GM19372 (cell line): ENCODE measurements around the gene PIGZ.

ENCODE experiments used
- ATAC-seq: cut with Tn5 transposase; IDR thresholded peaks from one replicate; pipeline ENCODE4 v1.9.1; 2021; ENCODE audit warnings: mild to moderate bottlenecking, low read depth, moderate library complexity; ENCODE audit not compliant: unreplicated experiment

PIGZ gene

DNA sequence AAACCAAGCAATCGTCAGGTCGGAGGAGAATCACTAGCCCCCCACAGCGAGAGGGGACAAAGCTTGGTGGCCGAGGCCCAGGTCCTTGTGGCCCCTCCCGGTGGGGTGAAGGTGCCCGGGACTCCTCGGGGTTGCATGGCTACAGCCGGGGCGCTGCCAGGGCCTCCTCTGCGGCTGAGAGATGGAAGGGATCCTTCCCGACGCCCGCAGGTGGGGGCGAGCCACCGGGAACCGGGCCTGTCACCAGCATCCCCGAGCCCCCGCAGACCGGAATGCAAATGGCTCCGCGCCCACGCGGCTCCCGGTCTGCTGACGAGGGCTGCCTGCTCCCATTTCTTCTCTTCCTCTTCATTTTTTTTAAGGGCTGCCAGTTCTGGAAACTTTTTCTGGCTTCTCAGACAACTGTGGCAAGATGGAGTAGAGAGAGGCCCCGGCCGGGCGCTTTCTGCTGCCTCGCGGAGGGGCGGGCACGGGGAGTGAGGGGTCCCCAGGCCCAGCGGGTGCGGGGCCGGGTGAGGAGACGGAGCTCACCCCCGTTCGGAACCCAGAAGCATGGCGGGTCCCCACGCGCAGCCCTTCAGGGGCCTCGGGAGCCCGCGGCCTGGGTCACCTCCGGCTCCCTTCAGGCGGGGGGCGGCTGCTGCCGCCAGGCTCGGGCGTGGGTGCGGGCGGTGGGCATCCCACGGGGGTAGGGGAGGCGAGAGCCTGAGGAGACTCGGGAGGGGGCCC is 33.5 kb upstream of the PIGZ start:
- ATAC-seq: peak; percentile 9

GRCh38 chr3:197001106-197001971 is 32.7 kb upstream of the PIGZ start:
- ATAC-seq: no peak

GRCh38 chr3:197000211-197000610 is 31.6 kb upstream of the PIGZ start:
- ATAC-seq: no peak

DNA sequence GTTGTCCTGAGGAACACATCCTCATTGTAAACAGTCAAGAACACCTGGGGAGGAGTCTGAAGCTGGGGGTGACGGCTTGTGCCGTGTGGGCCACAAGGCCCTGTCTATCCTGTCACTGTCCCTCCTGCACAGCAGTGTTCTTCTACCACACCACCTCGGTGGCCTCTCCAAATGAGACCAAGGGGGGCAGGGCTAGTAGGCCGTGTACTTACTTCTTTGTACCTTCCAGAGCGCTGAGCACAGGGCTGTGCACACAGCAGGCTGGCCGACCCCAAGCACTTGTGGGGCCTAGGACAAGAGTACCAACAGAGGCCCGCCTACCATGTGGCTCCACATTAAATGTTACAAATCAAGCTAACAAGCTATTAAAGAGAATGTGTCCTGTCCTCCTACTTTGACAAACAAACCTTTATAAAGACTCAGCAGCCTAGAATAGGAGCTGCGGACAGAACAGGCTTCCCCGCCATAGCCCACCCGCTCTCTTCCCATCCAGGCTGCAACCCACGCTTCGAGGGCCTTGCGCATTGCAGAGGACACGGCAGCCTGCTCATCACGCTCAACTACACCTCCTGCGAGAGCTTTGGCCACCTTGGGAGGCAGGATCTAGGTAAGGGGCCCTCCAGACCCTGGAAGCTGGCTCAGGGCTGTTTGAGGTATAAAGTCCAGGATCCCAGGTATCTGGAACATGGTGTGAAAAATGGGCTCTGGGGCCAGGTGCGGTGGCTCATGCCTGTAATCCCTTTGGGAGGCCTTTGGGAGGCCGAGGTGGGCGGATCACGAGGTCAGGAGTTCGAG is 30.5 kb upstream of the PIGZ start:
- no peak for ATAC-seq

GRCh38 chr3:196997311-196997710 is 28.7 kb upstream of the PIGZ start:
- no peak for ATAC-seq

DNA sequence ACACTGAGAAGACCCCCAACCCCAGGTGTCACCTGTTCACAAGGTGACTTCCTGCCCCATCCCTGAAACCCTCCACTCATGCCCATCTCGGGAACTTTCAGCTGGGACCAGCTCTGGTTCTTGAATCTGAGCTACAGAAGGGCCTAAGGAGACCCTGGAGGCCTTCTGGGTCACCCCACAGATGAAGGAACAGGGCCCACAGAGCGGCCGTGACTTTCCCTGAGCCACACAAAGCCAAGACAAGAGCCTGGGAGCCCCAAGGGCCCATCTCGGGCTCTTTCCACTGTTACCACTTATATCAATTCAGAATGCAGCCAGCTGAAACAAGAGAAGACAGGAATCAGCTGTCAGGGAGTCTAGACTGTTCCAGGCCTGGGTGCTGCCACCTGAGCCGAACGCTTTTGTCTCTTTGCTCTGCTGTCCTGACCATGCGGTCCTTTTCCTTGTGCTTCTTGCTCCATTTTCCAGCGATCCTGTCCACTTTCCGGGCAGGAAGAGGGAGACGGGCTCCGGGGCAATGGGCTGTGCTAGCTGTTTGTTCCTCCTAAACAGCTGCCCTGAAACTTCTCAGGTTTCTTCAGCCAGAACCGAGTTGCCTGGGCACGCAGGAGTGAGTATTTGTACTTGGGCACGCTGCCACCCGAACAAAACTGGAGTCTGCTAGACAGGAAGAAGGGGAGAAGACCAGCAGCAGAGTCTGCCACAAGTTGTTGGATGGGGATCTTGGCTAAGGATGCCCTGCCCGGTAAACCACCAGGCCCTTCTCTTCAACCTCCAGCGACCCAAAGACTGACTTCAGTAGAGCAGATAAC is 28.0 kb upstream of the PIGZ start:
- no peak for ATAC-seq

GRCh38 chr3:196995646-196996355 is 27.2 kb upstream of the PIGZ start:
- no peak for ATAC-seq

- no peak for ATAC-seq
These were observed 26.4 kb upstream of the PIGZ start for GRCh38 chr3:196995027-196995426.

DNA sequence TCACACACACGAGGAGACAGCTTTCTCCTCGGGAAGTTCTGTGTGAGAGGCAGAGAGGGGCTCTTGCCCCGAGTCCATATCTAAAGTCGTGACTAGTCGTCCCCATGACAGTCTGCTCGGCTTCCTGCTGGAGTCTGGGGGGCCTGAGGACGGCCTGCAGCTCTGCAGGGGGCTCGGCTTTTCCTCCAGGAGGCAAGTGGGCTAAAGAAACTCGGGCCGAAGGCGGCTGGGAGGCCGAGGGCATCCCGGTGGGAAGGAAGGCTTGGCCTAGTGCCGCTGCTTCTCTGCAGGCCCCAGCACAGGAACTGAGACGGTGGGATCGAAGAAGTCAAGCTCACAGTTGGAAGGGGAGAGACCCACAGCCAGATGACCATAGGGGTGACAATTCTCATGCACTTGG is 25.4 kb upstream of the PIGZ start:
- ATAC-seq: no peak

DNA sequence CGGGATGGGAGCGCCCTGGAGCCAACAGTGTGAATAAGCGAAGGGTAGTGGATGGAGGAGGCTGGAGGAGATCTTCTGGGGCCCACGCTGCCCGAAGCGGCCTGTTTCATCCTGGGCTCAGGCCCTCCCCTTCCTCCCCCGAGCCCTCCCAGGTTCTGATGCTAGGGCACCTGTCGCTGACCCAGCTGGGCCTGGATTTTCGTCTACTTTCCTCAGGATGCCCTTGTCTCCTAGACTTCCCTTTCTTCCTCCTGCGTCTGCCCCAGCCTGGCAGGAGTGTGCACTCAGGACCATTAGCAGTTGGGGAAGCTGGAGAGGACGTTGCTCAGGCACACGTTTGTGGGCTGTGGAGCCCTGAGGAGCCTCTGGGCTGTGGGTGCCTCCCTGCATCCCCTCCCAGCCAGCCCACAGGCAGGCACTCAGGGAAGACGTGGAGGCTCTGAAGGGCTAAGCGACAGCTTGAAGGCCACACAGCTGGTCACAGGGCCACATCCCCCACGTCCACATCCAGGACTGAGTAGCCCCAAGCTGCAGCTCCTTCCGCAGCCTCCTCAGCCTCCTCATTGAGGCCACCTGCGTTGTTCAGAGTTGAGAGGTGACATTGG is 23.9 kb upstream of the PIGZ start:
- ATAC-seq: no peak

- ATAC-seq: no peak
These were observed 23.2 kb upstream of the PIGZ start for GRCh38 chr3:196991581-196992460.

- no peak for ATAC-seq
These were observed 22.0 kb upstream of the PIGZ start for GRCh38 chr3:196990601-196991007.

DNA sequence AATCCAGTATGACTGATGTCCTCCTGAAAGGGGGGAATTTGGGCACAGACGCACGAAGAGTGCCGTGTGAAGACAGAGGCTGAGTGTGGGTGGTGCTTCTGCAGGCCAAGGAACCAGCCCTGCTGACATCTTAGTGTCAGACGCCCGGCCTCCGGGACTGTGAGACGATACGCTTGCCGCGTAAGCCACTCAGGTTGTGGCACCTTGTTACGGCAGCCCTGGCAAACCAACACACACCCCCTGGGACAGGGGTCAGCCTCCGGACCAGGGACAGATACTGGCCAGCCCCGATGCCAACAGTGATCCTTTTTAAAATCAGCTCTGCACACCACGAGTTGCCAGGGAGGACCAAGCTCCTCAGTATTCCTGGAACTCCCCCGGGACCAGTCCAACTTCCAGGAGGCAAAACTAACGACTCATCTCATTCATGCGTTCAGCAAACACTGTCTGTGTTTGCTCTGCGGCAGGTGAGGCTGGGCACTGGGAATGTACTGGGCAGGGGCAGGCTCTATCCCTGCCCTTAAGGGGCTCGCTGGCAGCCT is 21.2 kb upstream of the PIGZ start:
- ATAC-seq: no peak

DNA sequence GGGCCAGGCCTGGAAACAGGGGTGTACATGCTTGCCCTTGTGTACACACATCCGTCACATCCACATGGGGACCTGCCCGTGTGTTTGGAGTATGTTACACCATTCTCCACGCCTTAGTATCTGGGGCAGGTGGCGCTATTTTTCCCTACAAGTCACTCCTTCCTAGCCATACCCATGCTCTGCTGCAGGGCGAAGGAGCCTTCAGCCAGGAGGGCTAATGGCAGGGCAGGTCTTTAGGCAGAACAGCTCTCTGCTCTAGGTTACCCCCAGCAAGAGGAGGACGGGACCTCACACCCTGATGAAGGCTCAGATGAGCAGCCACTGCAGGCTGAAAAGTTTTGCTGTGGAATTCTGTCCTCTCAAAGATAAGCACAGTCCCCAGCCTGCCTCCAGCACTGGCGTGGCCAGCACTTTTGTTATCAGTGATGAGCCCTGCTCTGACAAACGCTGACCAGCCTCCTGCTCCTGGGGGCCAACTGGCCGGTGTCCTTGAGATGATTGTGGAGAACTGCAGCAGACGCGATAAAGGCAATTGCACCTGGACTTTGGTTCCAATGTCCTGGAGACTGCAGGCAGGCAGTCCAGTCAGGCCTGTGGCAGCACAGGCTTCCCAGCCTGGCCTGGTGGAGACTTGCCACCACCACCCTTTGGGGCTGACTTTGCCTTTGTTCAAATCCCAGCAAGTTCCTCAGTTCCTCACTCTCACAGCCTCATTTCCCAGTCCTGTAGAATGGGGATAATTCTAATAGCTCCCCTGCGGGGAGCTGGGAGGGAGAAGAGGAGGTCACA is 19.8 kb upstream of the PIGZ start:
- ATAC-seq: no peak

DNA sequence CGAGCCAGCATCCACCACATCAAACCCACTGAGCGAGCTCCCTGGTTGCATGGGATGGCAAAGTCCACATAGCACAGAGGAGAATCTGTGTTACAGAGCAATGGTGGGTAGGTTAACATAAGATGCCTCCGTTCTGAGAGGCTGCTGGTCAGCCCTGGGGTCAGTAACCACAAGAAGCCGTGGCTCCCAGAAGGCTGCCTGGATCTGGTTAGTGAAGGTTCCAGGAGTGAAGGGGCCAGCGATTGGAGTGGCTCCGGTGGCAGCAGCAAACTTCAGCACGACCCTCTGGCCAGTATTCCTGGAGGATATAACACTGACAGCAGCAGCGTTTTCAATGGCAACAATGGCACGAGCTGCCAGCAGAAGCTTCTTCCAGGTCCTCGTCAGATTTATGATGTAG is 18.4 kb upstream of the PIGZ start:
- ATAC-seq: no peak

GRCh38 chr3:196985954-196986885 is 17.6 kb upstream of the PIGZ start:
- no peak for ATAC-seq
